Measurements from ENCODE around the gene SOHLH2. TPM values are rescaled to one million over a fixed set of nuclear protein-coding genes. Genes with fewer than 3 reads are reported as not detected.

SOHLH2 gene
- total RNA-seq, 1 experiment from 2014 or later, result not detected

- H2AFZ ChIP-seq (ENCODE audit: low read length), result no peak overlapping the region
- no peak overlapping the region for H3K4me3 ChIP-seq (ENCODE audit: low read length)
- H3K79me2 ChIP-seq (ENCODE audit: low read length), result no peaks in the 10 kb centered on the region
- no peak overlapping the region for H3K27ac ChIP-seq (ENCODE audit: low read length)
- no peaks in the 10 kb centered on the region for H3K9me2 ChIP-seq (replicated peaks; ENCODE audit: insufficient read depth, low read length)
- H3K9ac ChIP-seq (ENCODE audit: low read length), result no peak overlapping the region
- no peaks in the 10 kb centered on the region for H3K36me3 ChIP-seq (ENCODE audit: insufficient read depth, low read length)
- no peaks in the 10 kb centered on the region for H3K27me3 ChIP-seq (ENCODE audit: low read length)
- H3K9me3 ChIP-seq (ENCODE audit: low read length), result no peaks in the 10 kb centered on the region; the same call in 1 of the 2 replicates
- no peaks in the 10 kb centered on the region for H4K20me1 ChIP-seq (ENCODE audit: insufficient read depth, low read depth, low read length)
- no peak for DNase-seq
- H3K4me2 ChIP-seq (ENCODE audit: low read depth, low read length, poor library complexity, severe bottlenecking), result no peak overlapping the region
- no peaks in the 10 kb centered on the region for H3K4me1 ChIP-seq (ENCODE audit: low read length)
These were observed 88.5 kb downstream of the SOHLH2 start for GRCh38 chr13:36125841-36126240.

DNA sequence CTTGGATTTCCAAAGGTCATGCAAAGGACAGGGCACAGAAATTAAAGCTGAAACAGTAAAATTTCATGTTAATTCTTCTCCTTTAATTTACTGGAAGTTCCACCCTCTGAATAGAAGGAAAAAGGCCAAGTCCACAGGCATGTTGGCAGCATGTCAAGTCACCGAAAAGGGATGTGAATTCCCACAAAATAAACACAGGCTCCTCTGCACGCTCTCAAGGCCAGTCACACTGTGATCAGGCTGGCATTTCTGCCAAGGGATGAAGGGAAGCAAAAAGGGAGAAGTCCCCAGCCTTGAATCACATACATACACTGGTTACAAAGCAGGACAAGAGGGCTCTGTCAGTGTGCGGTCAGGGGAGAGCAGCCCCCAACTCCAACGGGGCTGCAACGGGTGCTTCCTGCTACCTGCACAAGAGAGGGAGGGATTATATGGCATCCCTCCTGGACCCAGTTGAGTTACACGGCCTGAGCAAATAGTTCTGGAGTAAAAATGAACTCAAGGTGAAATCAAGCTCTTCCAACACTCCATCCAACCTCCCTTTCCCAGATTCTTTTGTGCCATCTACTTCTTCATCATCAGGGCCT, 90.0 kb downstream of the SOHLH2 start:
- Histone ChIP-seq H3K27ac (ENCODE audit: low read length) (no peak overlapping the region), H3K27me3 (ENCODE audit: low read length) (no peaks in the 10 kb centered on the region), H2AFZ (ENCODE audit: low read length) (no peak overlapping the region), H3K9ac (ENCODE audit: low read length) (no peak overlapping the region), H3K79me2 (ENCODE audit: low read length) (no peaks in the 10 kb centered on the region), H3K9me2 (replicated peaks; ENCODE audit: insufficient read depth, low read length) (no peaks in the 10 kb centered on the region), H3K36me3 (ENCODE audit: insufficient read depth, low read length) (no peaks in the 10 kb centered on the region), H4K20me1 (ENCODE audit: insufficient read depth, low read depth, low read length) (no peaks in the 10 kb centered on the region), H3K4me1 (ENCODE audit: low read length) (no peaks in the 10 kb centered on the region), H3K4me2 (ENCODE audit: low read depth, low read length, poor library complexity, severe bottlenecking) (no peak overlapping the region), H3K9me3 (ENCODE audit: low read length) (no peaks in the 10 kb centered on the region; the same call in 1 of the 2 replicates), H3K4me3 (ENCODE audit: low read length) (no peak overlapping the region)
- DNase-seq, result no peak

Other genes with a start within 250 kb of the SOHLH2 start
- gene DCLK1, start 83.2 kb downstream of the SOHLH2 start, total RNA-seq (2014; rRNA removed; shearing (Covaris generic); ENCODE audit: low replicate concordance), result not detected in 2 replicates
- not detected in 2 replicates for gene CCDC169, start 83.3 kb upstream of the SOHLH2 start, total RNA-seq (2014; rRNA removed; shearing (Covaris generic); ENCODE audit: low replicate concordance)
- not detected in 2 replicates for gene SPART, start 131.8 kb upstream of the SOHLH2 start, total RNA-seq (2014; rRNA removed; shearing (Covaris generic); ENCODE audit: low replicate concordance)
- not detected in 2 replicates for gene CCNA1, start 217.9 kb upstream of the SOHLH2 start, total RNA-seq (2014; rRNA removed; shearing (Covaris generic); ENCODE audit: low replicate concordance)

Data from Karpas-422 (cell line).